ENCODE results near the gene P3H3. TPM values are rescaled to one million over a fixed set of nuclear protein-coding genes. Genes with fewer than 3 reads are reported as not detected.

The P3H3 gene
- total RNA-seq, 2 experiments from 2014 or later = 0.86 to 1.3 TPM

DNA sequence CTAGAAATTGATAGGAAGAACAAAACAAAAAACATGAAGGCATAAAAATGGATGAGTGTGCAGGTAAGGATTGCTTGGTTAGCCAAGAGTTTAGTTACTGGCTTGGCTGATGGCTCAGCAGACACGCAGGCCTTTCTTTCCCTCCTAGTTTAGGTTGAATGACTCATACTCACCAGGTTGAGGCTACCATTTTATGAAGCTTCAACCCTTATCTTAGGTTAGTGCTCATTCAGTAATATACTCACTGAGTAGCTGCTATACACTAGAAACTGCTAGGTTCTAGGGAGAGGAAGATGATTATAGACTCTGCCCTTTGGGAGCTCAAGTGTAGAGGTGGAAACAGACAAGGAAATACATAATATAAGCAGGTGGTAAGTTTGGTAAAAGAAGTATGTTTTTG lies 6.0 kb downstream of the P3H3 start:
- ATAC-seq (no peak), DNase-seq (no peak)
- intact Hi-C loops (cut with DNase I, micrococcal nuclease) = no loop called here
- H3K27me3 Mint-ChIP-seq = peaks cover 3% of the 10 kb centered on the region
- no peaks in the 10 kb centered on the region for H3K9me3 Mint-ChIP-seq (ENCODE audit: low read depth)
- ChIA-PET CTCF (interaction anchor here (0.6 to 6.0 kb wide), 21 partner anchors 8 to 213 kb away, joined by 3 to 55 read pairs (median 3); partner anchors contain the start of genes CDCA3, COPS7A, GPR162 and MLF2), POLR2A (interaction anchor here (0.6 kb wide), 1 partner anchor 25 kb away, joined by 3 read pairs; no protein-coding TSS in a partner anchor)
- H3K36me3 Mint-ChIP-seq (ENCODE audit: low read depth) = no peaks in the 10 kb centered on the region
- H3K27ac Mint-ChIP-seq = no peak overlapping the region
- H3K4me3 Mint-ChIP-seq = no peak overlapping the region
- H3K4me1 Mint-ChIP-seq = peaks cover 7% of the 10 kb centered on the region

DNA sequence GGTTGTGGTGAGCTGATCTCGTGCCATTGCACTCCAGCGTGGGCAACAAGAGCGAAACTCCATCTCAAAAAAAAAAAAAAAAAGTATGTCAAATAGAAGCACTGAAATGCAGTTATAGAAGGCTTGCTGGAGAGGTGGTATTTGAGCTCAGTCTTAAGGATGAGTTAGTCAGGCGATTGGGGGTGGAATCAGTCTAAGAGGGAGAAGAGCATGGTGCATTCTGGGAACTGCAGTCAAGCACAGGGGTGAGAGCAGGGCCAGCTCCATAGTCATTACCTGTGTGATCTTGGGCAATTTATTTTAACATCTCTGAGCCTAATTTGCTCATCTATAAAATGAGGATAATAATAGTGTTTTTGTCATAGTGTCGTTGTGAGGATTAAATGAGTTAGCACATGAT lies 6.7 kb downstream of the P3H3 start:
- intact Hi-C loops (cut with DNase I, micrococcal nuclease) = loop anchor here in 1 of 2 experiments (1.0 kb wide), 1 partner anchor 218 kb away; no protein-coding TSS in a partner anchor
- DNase-seq (no peak), ATAC-seq (no peak)
- ChIA-PET CTCF (interaction anchor here (0.6 to 6.0 kb wide), 15 partner anchors 7 to 213 kb away, joined by 3 to 55 read pairs (median 3); partner anchors contain the start of genes CDCA3, COPS7A, GPR162 and MLF2), POLR2A (no interaction called here)
- H3K9me3 Mint-ChIP-seq (ENCODE audit: low read depth) = no peaks in the 10 kb centered on the region
- peaks cover 3% of the 10 kb centered on the region for H3K27me3 Mint-ChIP-seq
- H3K27ac Mint-ChIP-seq = no peak overlapping the region
- H3K36me3 Mint-ChIP-seq (ENCODE audit: low read depth) = no peaks in the 10 kb centered on the region
- H3K4me3 Mint-ChIP-seq = no peak overlapping the region
- peaks cover 3% of the 10 kb centered on the region for H3K4me1 Mint-ChIP-seq

DNA sequence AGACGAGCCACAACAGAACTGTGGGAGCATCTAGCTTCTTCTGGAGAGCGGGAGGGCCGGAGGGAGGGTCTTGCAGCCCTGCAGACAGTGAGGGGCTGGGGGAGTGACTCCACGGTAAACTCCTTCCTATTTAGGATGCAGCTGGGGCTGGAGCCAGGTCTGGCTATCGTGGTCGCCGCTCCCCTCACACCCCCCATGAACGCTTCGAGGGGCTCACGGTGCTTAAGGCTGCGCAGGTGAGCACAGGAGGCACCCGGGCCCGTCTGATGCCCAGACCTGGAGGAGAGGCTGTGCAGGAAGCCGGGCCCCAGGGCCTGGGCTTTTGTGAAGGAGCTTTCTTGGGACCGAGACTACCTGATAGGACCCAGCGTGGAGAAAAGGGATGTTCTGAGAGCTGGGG lies 8.6 kb downstream of the P3H3 start:
- Mint-ChIP-seq H3K27ac (no peak overlapping the region), H3K27me3 (no peaks in the 10 kb centered on the region), H3K4me3 (no peak overlapping the region), H3K9me3 (ENCODE audit: low read depth) (no peaks in the 10 kb centered on the region), H3K4me1 (peaks cover 3% of the 10 kb centered on the region), H3K36me3 (ENCODE audit: low read depth) (no peaks in the 10 kb centered on the region)
- intact Hi-C loops (cut with DNase I, micrococcal nuclease) = no loop called here
- ATAC-seq = no peak
- POLR2A ChIA-PET = no interaction called here
- CTCF ChIA-PET = interaction anchor here (0.7 to 5.1 kb wide), 9 partner anchors 8 to 192 kb away, joined by 3 to 34 read pairs (median 4); partner anchors contain the start of genes CDCA3, MLF2 and USP5
- DNase-seq = no peak

DNA sequence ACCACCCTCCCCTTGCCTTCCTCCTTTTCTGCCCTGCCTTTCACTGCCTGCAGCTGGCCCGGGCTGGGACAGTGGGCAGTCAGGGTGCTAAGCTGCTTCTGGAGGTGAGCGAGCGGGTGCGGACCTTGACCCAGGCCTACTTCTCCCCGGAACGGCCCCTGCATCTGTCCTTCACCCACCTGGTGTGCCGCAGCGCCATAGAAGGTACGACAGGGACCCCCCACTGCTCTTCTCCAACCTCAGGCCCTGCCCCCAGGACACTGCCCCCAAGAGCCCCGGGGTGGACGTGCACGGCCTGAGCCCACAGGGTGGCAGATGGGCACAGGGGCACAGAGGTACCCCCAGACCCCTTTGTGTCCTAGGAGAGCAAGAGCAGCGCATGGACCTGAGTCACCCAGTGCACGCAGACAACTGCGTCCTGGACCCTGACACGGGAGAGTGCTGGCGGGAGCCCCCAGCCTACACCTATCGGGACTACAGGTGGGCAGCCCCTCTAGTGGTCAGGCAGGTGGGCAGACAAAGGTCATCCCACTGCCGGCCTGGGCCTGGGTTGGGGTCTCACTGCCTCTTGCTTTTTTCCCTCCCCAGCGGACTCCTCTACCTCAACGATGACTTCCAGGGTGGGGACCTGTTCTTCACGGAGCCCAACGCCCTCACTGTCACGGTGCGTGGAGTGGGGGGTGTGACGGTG lies 9.3 kb downstream of the P3H3 start:
- CTCF ChIA-PET = interaction anchor here (0.7 to 4.2 kb wide), 3 partner anchors 13 to 17 kb away, joined by 4 to 27 read pairs (median 4); partner anchors contain the start of genes CDCA3 and USP5
- H3K36me3 Mint-ChIP-seq (ENCODE audit: low read depth) = no peaks in the 10 kb centered on the region

DNA sequence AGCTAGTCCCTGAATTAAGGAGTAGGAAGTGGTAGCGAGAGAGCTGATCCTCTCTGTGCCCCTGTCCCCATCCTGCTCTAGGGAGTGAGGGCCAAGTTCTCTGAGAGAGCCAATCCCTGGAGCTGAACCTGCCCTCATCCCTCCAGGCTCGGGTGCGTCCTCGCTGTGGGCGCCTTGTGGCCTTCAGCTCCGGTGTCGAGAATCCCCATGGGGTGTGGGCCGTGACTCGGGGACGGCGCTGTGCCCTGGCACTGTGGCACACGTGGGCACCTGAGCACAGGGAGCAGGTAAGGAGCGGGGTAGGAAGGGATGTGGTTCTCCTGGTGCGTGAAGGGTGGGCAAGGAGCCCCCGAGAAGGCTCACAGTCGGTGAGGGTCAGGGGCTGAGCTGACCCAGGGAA lies 10.6 kb downstream of the P3H3 start:
- Mint-ChIP-seq H3K4me3 (no peak overlapping the region), H3K9me3 (ENCODE audit: low read depth) (no peaks in the 10 kb centered on the region), H3K27me3 (no peaks in the 10 kb centered on the region), H3K36me3 (ENCODE audit: low read depth) (peaks cover 2% of the 10 kb centered on the region), H3K4me1 (peaks cover 3% of the 10 kb centered on the region), H3K27ac (no peak overlapping the region)
- ATAC-seq = no peak
- ChIA-PET POLR2A (no interaction called here), CTCF (interaction anchor here (0.9 to 1.8 kb wide), 2 partner anchors 12 to 15 kb away, joined by 4 to 7 read pairs; partner anchors contain the start of gene CDCA3)
- DNase-seq = no peak
- intact Hi-C loops (cut with DNase I, micrococcal nuclease) = no loop called here

More for the DNA sequence above, 9.3 kb downstream of the P3H3 start:
- H3K27me3 Mint-ChIP-seq = no peaks in the 10 kb centered on the region
- ATAC-seq = no peak
- no peak overlapping the region for H3K27ac Mint-ChIP-seq
- no peak for DNase-seq
- no peak overlapping the region for H3K4me3 Mint-ChIP-seq
- intact Hi-C loops (cut with DNase I, micrococcal nuclease) = no loop called here
- POLR2A ChIA-PET = no interaction called here
- H3K4me1 Mint-ChIP-seq = peaks cover 3% of the 10 kb centered on the region
- no peaks in the 10 kb centered on the region for H3K9me3 Mint-ChIP-seq (ENCODE audit: low read depth)

DNA sequence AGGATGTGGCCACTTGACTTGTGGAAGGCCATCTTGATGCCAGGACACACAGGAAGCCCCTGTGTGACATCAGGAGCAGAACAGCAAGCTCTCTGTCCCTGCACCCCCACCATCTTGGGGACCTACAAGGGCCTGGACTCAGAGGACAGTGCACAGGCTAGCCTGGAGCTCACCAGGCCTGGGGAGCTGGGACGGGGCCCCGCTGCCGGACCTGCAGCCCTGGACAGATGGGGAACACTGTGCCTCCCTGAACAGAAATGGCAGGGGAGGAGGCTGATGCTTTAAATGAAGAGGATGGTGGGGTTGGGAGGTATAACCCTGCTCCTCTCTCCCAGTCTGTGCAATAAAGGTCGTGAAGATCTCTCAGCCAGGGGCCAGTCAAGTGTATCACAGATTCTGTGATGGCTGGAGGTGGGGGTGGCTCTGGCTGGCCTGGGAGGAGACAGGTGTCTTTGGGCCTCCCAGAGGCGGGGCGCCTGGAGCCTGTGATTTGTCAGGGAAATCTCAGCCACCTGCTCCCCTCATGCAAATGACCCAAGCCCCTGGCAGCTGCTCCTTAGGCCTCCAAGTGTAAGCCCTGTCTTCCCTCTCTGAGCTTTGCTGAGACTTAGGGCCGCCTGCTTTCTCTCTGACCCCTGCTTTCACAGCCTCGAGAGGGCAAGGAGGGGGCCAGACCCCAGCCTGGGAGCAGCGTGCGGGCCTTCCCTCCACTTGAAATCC lies 11.4 kb downstream of the P3H3 start:
- ChIA-PET POLR2A (interaction anchor here (1.4 to 2.4 kb wide), 2 partner anchors 12 to 13 kb away, joined by 5 to 6 read pairs; partner anchors contain the start of genes CDCA3 and USP5), CTCF (interaction anchor here (1.8 kb wide), 1 partner anchor 11 kb away, joined by 7 read pairs; the partner anchor contains the start of gene CDCA3)
- H3K9me3 Mint-ChIP-seq (ENCODE audit: low read depth) = no peaks in the 10 kb centered on the region
- ATAC-seq (no peak), DNase-seq (no peak)
- H3K36me3 Mint-ChIP-seq (ENCODE audit: low read depth) = peaks cover 2% of the 10 kb centered on the region
- no peaks in the 10 kb centered on the region for H3K4me1 Mint-ChIP-seq
- H3K27ac Mint-ChIP-seq = no peak overlapping the region
- intact Hi-C loops (cut with DNase I, micrococcal nuclease) = no loop called here
- H3K27me3 Mint-ChIP-seq = no peaks in the 10 kb centered on the region
- no peak overlapping the region for H3K4me3 Mint-ChIP-seq

DNA sequence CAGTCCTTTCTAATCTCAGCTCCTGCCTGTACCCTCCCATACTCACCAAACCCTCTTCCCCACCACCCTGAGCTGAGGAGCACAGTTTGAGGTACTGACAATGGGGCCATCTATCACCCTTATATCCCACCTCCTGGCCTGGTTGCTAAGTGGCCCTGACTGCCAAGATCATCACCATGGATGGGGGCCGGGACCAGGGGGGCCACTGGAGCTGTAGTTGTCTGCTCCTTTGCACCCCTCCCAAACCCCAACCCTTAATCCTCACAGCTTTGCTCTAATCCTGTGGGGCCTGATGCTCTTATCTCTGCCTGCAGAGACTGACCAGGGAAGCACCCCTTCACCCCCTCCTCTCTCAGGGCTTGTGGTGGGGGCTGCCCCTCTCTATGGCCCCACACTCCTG lies 12.1 kb downstream of the P3H3 start:
- Mint-ChIP-seq H3K36me3 (ENCODE audit: low read depth) (peaks cover 2% of the 10 kb centered on the region), H3K4me3 (no peak overlapping the region), H3K9me3 (ENCODE audit: low read depth) (no peaks in the 10 kb centered on the region), H3K4me1 (no peaks in the 10 kb centered on the region), H3K27ac (no peak overlapping the region), H3K27me3 (no peaks in the 10 kb centered on the region)
- DNase-seq (no peak), ATAC-seq (no peak)
- ChIA-PET POLR2A (interaction anchor here (1.4 to 2.4 kb wide), 2 partner anchors 11 to 12 kb away, joined by 5 to 6 read pairs; partner anchors contain the start of genes CDCA3 and USP5), CTCF (interaction anchor here (0.6 kb wide), 1 partner anchor 148 kb away, joined by 3 read pairs; no protein-coding TSS in a partner anchor)
- intact Hi-C loops (cut with DNase I, micrococcal nuclease) = no loop called here

DNA sequence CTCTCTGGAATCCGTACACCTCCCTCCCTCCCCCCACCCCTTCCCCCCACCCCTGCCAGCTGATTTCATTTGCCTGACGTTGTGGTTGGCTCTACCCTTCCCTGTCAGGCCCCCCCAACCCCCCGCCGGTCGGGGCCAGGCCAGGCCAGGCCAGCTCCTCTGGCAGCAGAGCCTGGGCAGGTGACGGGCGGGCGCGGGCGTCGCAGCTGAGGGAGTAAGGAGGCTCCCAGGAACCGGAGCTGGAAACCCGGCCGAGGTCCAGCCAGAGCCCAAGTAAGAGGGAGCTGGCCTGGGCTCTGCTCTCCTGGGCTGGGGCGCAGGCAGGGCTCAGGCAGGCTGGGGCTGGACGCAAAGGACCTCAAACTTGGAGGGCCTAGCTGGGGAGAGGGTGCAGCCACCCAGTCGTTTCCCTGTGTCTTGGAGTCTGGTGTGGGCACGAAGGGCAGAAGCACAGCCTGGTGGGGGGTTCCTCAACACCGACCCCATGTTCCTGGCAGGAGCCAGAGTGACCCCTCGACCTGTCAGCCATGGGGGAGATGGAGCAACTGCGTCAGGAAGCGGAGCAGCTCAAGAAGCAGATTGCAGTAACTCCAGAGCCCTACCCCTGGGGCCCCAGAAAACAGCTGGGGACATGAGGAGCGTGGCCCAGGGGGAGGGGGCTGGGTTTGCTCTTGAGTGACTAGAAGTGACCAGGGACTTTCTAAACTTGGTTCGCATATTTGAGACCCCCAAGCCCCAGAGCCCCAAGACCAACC lies 12.7 kb downstream of the P3H3 start, which contains the start of gene GNB3:
GNB3 (plus strand) TSS at position 165 of the 755 bp plus-strand sequence; CDS start at position 528, 363 bp downstream.
- intact Hi-C loops (cut with DNase I, micrococcal nuclease) = no loop called here
- no peak for DNase-seq
- no peaks in the 10 kb centered on the region for H3K4me1 Mint-ChIP-seq
- no peak within 1 kb of the TSS for H3K27ac Mint-ChIP-seq
- peaks cover 5% of the 10 kb centered on the region for H3K36me3 Mint-ChIP-seq (ENCODE audit: low read depth)
- CTCF ChIA-PET = interaction anchor here (0.6 to 1.0 kb wide), 3 partner anchors 10 to 147 kb away, joined by 3 to 6 read pairs (median 4); partner anchors contain the start of genes CDCA3, SPSB2 and USP5
- H3K4me3 Mint-ChIP-seq = no peak within 1 kb of the TSS
- H3K9me3 Mint-ChIP-seq (ENCODE audit: low read depth) = no peaks in the 10 kb centered on the region
- no peak for ATAC-seq
- POLR2A ChIA-PET = interaction anchor here (1.4 to 2.4 kb wide), 2 partner anchors 10 to 12 kb away, joined by 5 to 6 read pairs; partner anchors contain the start of genes CDCA3 and USP5
- H3K27me3 Mint-ChIP-seq = no peaks in the 10 kb centered on the region

DNA sequence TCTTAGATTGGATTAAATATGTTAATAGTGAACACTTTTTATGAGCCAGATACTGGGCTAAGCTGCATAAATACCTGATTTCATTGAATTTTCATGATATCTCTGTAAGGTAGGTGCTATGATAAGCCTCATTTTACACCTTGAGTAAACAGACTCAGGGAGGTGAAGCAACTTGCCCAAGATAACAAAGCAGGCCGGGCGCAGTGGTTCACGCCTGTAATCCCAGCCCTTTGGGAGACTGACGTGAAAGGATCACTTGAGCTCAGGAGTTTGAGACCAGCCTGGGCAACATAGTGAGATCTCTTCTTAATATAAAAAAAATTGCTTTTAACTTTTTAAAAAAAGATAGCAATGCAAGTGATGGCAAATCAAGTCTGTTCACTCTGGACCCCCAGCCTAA lies 13.9 kb downstream of the P3H3 start:
- H3K4me1 Mint-ChIP-seq = no peaks in the 10 kb centered on the region
- ATAC-seq (no peak), DNase-seq (no peak)
- H3K9me3 Mint-ChIP-seq (ENCODE audit: low read depth) = no peaks in the 10 kb centered on the region
- H3K27ac Mint-ChIP-seq = no peak overlapping the region
- H3K4me3 Mint-ChIP-seq = no peak overlapping the region
- POLR2A ChIA-PET = interaction anchor here (2.4 kb wide), 1 partner anchor 11 kb away, joined by 6 read pairs; the partner anchor contains the start of gene USP5
- no peaks in the 10 kb centered on the region for H3K27me3 Mint-ChIP-seq
- CTCF ChIA-PET = interaction anchor here (0.6 to 1.4 kb wide), 4 partner anchors 8 to 236 kb away, joined by 3 to 4 read pairs (median 4); no protein-coding TSS in a partner anchor
- H3K36me3 Mint-ChIP-seq (ENCODE audit: low read depth) = peaks cover 8% of the 10 kb centered on the region
- intact Hi-C loops (cut with DNase I, micrococcal nuclease) = no loop called here

DNA sequence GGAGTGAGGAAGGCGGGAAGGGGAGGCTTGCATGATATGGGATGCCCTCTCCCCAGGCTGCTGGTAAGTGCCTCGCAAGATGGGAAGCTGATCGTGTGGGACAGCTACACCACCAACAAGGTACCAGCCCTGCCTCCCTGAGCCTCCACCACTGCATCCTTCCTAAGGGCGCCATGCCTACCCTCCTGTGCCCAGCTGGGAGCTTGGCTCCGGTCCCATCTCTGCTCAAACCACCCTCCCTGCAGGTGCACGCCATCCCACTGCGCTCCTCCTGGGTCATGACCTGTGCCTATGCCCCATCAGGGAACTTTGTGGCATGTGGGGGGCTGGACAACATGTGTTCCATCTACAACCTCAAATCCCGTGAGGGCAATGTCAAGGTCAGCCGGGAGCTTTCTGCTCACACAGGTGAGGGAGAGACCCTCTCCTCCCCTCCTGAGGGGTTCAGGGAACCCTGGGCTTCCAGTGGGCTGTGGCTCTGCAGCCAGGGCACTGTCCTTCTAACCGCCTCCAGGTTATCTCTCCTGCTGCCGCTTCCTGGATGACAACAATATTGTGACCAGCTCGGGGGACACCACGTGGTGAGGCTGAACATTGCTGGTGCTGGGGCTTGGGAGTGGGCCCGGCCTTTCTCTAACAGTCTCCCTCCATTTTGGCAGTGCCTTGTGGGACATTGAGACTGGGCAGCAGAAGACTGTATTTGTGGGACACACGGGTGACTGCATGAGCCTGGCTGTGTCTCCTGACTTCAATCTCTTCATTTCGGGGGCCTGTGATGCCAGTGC lies 15.1 kb downstream of the P3H3 start:
- intact Hi-C loops (cut with DNase I, micrococcal nuclease) = no loop called here
- ATAC-seq = peak; percentile 21
- H3K27me3 Mint-ChIP-seq = no peaks in the 10 kb centered on the region
- ChIA-PET CTCF (interaction anchor here (0.5 to 1.8 kb wide), 5 partner anchors 9 to 82 kb away, joined by 3 to 10 read pairs (median 3); partner anchors contain the start of gene P3H3), POLR2A (interaction anchor here (0.6 to 2.1 kb wide), 2 partner anchors 10 to 26 kb away, joined by 3 to 6 read pairs; no protein-coding TSS in a partner anchor)
- no peaks in the 10 kb centered on the region for H3K4me1 Mint-ChIP-seq
- H3K27ac Mint-ChIP-seq = no peak overlapping the region
- H3K4me3 Mint-ChIP-seq = no peak overlapping the region
- no peak for DNase-seq
- H3K9me3 Mint-ChIP-seq (ENCODE audit: low read depth) = no peaks in the 10 kb centered on the region
- peaks cover 17% of the 10 kb centered on the region for H3K36me3 Mint-ChIP-seq (ENCODE audit: low read depth)
